COR-L47 (cell line): Measurements from ENCODE around the gene APOBEC3A.
"Not testable (repeated sequence)": the region's sequence is repeated elsewhere in the genome, so short reads cannot be mapped to it uniquely, and the experiment has no call there.

Experiments used
- DNase-seq: peaks from one replicate; lab custom pipeline; 2025; lab: John Stamatoyannopoulos, UW

The APOBEC3A gene

DNA sequence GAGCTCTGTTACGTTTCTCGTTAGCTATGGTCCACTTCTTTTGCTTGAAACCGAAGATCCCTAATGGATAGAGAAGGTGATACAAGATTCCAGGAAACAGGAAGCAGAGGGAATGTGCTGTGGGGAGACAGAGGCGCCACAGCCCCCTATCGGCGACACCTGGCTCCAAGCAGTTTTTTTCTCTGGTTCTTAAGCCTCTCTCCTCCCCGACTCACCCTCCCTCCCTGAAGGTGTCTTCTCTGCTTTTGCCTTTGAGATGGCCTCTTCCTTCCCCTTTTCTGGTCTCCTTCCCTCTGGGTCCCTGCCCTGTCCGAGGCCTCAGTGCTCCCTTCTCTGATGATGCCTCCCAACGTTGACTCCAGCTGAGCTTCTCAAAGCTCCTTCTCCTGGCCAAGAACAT is 14.2 kb upstream of the APOBEC3A start:
- DNase-seq: no peak

DNA sequence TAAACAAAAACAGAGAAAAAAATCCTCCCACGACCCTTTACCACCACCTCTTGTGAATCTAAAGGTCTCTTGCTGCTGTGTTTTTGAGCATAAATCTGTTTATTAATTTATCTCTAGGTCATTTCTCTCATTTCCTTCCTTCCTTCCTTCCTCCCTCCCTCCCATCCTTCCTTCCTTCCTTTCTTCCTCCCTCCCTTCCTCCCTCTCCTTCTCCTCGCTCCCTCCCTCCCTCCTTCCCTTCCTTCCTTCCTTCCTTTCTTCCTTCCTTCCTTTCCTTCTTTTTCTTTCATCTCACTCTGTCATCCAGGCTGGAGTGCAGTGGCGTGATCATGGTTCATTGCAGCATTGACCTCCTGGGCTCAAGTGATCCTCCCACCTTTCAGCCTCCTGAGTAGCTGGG is 13.5 kb upstream of the APOBEC3A start:
- DNase-seq: no peak

DNA sequence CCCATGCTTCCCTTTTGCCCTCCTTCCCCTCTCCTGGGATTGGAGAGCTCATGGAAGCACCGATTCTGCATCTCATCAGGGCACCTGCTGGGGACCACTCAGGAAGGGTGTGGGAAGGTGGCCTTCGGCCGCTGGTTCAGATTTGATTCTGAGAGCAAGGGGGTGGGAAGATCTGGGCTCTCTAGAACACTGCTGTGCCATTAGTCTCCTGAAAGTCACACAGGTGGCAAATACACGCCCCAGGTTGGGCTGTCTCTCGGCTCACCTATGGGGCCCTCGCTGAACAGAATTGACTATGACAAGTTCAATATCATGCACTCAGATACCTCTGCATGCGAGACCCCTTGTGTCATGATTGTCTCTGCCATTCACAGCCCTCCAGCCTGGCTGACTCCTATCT is 12.8 kb upstream of the APOBEC3A start:
- DNase-seq: no peak

DNA sequence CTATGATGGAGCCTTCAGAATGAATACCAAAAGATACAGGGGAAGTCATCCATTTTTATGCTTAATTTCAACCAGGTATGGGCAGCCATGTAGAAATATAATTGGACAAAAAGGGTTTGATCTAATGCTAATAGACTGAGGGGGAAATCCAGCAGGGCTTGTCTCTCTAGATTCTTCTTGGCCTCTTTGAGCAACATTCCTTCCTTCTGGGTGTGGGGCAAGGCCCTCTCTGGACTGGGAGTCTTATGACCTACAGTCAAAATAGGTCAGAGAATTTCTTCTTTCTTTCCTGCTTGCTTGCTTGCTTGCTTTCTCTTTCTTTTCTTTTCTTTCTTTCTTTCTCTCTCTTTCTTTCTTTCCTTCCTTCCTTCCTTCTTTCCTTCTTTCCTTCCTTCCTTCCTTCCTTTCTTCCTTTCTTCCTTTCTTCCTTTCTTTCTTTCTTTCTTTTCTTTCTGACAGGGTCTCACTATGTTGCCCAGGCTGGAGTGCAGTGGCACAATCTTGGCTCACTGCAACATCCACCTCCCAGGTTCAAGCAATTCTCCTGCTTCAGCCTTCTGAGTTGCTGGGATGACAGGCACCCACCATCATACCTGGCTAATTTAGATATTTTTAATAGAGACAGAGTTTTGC is 11.6 kb upstream of the APOBEC3A start:
- DNase-seq: not testable (repeated sequence)

DNA sequence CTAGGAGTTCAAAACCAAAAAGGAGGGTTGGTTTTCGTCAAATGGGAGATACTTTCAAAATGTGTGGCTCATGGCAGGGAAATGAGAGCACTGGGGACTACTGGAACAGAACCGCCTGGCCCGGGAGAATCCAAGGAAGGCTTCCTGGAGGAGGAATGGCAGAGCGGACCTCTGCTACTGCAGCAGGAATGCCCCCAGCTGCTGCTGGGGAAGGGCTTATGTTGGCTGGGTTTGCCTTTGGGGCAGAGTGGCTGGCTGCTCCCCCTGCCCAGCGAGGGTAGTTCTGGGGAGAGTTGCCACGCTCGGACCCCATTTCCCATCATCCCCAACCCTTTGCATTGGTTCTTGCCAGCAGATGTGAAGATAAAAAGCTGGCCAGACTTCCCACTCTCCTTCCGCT is 10.6 kb upstream of the APOBEC3A start:
- DNase-seq: no peak

DNA sequence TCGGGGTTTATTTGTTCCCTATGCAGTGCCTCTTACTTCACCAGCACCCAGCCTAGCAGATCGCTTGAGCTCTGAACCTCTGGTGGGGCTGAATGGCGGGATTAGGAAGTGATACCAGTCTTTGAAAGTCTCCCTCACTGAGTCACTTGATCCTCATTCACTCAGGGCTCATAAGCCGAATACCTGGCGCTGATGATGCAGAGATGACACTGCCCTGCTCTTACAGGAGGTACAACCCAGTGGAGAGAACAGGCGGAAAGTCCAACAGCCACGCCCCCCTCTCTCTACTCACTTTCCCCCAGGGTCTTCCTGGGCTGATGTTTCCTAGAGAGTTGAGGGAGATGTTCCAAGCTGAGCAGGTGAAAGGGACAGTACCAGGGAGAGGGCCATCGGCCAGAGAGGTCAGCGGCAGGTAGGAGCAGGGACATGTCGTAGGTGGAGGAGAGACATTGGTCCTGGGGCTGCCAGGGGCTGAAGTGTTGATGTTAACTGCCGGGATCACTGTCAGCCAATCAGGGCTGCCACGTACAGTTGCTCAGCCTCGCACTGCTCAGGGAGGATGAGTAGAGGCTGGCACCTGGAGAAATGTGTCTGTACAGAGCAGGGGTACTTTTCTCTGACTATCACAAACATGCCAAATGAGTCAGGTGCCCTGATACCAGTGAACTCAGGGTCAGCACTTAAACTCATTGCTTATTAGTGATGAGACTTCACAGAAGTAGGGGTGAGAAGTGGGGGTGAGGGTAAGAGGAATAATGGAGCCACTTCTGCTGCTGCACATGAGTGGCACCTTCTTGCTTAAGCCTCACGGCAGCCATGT is 9.9 kb upstream of the APOBEC3A start:
- DNase-seq: no peak

DNA sequence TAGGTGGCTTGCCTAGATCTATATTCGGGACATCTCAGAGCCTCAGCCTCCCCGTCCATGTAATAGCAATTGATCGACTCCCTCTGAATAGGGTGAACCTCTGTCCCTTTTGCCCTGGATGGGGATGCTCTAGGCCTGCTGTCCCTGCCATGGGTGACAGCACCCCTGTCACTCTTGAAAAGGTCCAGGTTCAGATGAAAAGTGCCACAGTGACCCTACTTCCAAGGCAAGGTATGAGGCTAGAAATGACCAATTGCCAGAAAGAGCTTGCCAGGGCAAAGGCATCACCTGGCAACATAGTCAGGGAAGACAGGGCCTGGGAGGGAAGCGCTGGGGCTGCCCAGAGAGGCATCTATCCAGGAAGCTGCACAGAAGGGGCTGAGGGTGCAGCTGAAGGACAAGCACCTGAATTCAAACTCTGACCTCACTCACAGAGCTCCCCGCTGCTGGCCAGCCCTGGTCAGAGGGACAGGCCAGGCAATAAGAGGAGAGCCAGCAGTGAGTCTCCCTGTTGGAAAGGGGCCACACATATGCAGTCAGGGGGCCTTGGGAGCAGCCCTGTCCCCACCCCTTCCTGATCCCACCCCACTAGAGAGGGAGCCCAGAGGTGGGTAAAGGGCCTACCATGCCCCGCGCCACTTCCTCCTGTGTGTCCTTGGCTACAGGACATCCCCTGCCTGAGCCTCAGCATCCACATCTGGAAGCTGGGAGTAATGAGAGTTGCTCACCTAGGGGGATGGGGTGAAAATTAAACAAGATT is 9.0 kb upstream of the APOBEC3A start:
- no peak for DNase-seq

DNA sequence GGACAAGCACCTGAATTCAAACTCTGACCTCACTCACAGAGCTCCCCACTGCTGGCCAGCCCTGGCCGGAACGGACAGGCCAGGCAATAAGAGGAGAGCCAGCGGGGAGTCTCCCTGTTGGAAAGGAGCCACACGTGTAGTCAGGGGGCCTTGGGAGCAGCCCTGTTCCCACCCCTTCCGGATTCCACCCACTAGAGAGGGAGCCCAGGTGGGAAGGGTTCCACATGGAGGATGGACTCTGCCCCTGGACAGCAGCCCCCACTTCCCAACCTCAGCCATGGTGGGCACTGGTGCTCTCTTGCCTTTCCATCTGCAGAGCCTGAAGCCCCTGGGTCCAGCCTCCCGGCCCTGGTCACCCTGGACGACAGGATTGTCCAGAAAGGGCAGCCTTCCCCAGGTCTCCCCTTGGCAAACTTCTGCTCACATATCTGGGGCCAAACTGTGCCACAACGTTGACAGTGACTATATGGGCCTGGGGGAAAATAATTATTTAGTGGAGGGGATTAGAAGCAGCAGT is 7.5 kb upstream of the APOBEC3A start:
- DNase-seq: no peak

DNA sequence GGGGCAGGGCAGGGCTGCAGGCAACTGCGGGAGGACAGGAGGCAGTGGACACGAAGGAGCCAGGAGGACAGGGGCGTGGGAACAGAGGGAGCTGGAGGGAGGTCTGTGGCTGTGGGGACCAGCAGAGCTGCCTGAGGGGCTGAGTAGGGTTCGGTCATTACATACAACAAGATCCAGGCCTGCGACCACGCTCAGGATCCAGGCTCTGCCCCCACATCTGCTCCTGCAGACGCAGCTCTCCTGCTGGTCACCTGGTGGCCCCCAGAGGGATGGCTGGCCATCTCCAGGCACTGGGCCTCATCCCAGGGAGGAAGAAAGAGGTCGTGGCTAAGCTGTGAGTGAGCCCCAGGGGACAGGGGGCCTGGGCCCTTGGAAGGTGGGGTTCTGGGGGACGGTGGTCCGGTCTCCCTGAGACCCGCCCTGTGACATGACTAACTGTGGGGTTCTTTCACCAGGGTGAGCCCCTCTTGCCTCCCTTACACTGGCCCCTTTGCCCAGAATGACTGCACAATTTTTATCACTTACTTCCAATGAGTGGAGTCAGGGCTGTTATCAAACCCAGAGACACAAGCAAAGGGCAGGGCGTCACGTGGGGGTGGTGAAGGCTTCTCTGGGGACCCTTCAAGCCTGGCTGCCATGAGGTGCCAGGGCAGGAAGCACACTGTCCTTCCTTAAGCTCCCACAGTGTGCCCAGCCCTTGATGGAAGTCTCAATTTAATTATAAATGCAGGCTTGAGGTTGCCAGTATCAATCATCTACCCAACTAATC is 6.7 kb upstream of the APOBEC3A start:
- no peak for DNase-seq

DNA sequence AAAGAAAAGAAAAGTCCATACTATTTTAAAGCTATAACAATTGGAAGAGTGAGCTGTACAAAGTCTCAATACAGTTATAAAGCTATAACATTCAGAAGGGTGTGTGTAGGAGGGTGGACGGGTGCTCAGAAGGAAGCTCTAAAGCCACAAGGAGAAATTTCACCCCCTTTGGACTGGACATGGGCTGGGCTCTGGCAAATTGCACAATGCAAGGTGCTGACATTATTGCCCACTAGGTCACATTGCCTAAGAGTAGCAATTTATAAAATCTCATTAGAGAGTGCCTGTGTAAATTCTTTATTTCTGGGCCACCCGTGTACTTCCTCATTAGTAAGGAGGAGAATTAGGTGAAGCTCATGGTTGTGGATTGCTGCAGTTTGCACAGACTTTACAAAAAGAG is 5.7 kb upstream of the APOBEC3A start:
- DNase-seq: no peak

DNA sequence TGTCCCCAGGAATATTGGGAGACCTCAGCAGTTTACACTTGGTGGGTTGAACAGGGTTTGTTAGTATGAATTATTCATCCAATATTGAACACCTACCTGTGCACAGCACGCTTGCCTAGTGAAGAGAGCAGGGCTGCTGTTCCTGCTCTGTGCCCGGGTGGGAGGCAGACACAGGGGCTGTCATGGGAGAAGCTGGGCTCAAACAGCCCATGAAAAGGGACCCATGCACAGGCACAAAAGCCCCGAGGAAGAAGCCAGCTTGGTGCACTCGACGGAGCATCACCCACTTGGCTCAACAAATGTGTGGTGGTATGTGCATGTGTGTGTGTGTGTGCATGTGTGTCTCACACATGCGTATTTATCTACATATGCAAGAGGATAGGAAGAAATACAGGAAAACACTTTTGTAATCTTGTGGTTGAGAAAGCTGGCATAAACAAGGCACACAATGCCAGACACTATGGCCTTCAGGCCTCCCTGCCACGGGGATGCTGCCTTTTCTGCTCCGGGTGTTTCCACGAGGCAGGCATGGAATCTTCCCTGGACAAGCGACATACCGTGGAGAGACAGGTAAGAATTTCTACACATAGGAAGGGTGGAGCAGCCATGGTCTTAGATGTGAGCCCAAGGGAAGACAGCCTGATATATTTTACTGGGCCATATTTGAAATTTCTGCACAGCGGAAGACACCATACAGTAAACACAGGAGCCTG is 5.0 kb upstream of the APOBEC3A start:
- DNase-seq: no peak

DNA sequence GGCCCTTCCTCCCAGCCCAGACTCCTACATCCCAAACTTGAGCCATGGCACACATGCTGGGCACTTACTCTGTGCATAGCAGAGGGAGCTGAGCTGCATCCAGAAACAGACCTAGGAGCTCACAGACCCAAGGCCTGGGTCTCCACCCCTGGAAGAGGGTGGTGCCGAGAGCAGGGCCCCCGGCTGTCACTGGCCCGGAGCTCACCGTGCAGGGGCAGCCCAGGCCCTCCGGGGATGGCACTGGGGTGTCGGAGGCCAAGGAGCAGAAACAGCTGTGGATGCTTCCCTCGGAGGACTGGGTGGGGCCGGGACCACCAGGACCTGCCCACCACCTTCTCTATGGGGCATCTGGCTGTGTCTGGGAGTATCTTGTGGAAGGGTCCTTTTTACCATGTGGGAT is 4.3 kb upstream of the APOBEC3A start:
- DNase-seq: no peak

DNA sequence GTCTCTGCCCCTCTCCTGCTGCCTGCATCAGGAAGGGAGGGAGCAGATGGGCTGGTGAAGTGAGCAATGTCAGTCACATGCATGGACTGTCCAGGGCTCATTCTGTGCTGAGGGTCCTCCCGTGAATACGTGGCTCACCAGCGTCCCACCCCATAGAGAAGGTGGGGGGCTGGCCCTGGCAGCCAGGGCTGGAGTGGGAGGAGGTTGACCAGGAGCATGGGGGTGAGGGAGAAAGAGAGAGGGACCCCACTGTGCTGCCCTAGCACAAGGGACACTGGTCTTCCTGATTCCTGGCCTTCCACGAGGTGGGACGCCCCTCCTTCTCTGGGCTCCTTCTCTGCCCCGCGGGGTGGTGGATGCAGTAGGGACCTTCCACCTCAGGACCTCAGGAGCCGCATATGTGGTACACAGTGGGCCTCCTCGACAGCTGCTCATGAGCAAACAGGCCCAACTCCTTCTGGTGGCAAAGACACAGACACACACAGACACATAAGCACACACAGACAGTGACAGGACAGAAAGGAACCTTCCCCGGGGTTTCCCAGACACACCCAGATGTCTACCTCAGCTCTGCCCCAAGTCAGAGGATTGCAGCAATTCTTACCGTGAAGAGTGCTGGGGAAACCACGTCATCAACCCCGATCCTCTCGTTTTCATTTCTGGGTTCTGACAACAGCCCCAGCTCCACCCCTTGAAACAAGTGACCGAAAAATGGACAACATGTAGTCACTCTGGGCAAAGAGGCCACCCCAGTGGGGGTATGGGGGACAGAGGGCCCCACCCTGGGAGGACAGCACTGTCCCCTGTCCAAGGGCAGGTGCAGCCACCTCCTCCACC is 3.6 kb upstream of the APOBEC3A start:
- DNase-seq: no peak

DNA sequence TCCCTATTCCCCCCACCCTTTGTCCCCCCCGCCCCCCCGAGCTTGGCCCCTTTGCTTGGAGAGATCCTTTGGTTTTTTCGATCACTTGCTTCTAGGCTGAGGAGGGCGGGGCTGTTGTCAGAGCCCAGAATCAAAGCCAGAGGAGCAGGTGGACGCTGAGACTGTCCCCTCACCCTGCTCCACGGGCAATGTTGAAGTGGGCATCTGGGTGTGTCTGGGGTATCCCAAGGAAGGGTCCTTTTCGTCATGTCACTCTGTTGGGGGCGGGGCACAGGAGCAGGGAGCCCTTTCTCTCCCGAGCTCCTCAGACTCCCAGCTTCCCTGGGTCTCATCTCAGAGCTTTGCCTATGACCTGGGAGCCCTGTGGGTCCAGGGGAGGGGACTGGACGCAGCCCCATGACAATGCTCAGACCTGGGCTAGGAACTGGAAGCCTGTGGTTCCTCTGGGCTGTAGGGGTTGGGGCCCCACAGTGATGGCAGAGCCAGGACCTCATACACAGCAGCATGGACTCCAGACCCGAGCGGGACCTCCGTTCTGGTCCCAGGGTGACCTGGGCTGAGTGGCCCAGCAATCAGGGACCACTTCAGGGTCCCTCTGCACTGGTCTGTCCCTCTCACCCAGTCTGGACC is 2.9 kb upstream of the APOBEC3A start:
- DNase-seq: no peak

DNA sequence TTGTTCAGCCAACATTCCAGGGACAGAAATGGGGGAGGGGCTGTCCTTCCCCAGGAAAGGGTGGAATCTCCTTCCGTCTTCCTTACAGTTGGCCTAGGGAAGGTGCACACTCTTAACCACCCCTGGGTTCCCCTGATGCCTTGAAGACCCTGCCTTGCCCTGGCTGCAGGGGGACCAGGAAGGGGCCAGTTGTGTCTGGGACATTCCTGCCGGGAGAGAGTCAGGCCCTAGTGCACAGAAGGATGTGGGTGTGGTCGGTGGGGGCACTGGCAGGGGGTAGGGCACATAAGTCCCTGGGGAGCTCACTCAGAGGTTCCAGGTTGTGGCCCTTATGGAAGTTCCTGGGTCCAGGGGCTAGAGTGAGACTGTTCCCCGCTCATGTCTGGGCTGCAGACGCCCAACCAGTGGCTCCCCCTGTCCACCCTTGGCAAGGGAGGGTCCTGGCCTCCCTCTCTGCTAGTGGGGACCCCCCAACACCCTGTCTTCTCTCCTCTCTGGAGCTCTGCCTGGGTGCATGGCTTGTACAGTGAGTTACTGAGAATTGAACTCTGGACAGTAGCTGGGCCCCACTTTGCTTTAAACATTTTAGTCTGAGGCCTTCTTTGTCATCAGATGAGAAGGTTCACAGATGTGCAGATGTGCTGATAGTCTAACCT is 2.0 kb upstream of the APOBEC3A start:
- no peak for DNase-seq

DNA sequence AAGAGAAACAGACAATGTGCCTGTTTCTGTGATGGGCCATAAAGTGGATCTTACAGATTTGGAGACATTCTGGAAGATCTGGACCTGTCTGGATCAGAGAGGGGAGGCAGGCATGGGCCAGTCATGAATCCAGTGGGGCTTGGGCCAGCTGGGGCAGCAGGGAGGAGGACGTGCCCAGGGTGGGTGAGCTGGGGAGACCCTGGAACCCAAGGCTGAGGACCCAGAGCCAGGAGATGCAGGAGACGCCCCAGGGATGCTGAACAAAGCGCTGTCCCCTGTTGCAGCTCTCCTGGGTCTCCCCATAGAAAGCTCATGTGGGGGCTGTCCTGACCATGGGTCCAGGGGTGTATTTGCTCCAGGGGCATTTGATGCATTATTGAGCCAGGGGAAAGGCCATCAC is 1.5 kb upstream of the APOBEC3A start:
- DNase-seq: no peak

DNA sequence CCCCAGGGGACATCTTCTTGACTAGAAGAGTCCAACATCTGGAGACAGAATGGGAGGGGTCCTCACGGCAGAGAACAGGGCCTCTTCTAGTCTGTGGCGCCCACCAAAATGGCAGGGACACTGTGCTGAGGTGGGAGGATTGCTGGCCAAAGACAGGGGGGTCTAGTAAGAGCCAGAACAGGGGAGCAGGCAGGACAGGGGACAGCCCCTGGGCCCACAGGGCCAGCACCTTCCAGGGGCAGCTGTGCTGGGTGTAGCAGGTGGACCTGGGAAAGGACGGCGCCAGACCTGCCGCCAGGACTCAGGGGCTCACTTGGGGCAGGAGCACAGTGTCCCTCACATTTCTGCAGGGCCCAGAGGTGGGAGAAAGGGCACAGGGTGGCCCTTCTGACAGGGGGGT is 858 bp upstream of the APOBEC3A start:
- no peak for DNase-seq

DNA sequence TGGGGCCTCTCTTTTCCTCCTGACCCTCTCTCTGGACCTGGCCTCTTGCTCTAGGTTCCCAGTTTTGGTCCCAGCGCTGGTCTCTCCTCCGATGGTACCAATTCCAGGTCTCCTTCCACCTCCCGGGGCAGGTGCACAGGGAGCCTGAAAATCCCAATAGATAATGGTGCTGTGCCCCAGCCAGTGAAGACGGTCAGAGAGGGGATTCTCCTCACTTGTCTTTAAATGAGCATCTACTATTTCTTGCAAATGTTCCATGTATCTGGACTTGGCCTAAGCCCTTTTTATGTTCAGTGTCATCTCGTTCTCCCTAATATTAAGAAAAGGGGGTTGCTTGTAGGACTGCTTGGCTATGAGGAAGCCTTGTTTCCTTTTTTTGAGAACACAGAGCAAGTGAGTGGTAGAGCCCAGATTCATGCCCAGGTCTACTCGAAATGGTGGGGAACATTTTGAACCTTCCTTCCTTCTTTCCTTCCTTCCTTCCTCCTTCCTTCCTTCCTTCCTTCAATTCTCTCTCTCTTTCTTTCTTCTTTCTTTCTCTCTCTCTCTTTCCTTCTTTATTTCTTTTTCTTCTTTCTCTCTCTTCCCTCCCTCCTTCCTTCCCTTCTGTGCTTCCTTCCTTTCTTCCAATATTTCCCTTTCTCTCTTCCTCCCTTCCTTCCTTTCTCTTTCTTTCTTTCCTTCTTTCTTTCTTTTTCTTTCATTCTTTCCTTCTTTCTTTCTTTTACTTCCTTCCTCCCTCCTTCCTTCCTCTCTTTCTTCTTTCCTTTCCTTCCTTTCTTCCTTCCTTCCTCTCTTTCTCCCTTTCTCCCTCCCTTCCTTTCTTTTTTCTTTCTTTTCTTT is 620 bp downstream of the APOBEC3A start:
- no peak for DNase-seq

DNA sequence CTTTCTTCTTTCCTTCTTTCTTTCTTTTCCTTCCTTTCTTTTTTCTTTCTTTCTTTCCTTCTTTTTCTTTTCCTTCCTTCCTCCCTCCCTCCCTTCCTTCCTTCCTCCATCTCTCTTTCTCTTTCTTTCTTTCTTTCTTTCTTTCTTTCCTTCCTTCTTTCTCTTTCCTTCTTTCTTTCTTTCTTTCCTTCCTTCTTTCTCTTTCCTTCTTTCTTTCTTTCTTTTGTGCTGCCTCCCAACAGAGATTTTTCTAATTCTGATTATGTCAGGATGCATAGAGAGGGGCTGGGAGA is 1.2 kb downstream of the APOBEC3A start:
- DNase-seq: not testable (repeated sequence)
